Endothelial cell of umbilical vein (primary cell): Measurements from ENCODE around the gene CLSTN1. TPM values are rescaled to one million over a fixed set of nuclear protein-coding genes. Genes with fewer than 3 reads are reported as not detected.

ENCODE experiments used
- BruUV-seq: library from RNA; stranded (reverse); fragments of 400-500 nt; replicated peaks from 2 replicates; lab custom pipeline; 2021; lab: Mats Ljungman, UMichigan
- CTCF ChIA-PET: fragments of 300-600, 350-600 bp; sonication (Branson Sonifier 250); formaldehyde crosslinking; loops from one replicate; lab custom pipeline; 2021; ENCODE audit warnings: antibody characterized with exemption, inconsistent platforms; lab: Charles Lee
- POLR2A ChIA-PET: fragments of 300-600, 350-600 bp; sonication (Branson Sonifier 250); formaldehyde crosslinking; loops from one replicate; lab custom pipeline; 2021; ENCODE audit warnings: antibody characterized with exemption, inconsistent platforms; lab: Charles Lee
- DNase-seq: peaks from one replicate; pipeline ENCODE4 v3.0.0-alpha.2; 2011; ENCODE audit warnings: low read depth, low spot score
- FAIRE-seq: peaks from 2 replicates; lab custom pipeline; 2011; peaks lifted over from hg19 to GRCh38; lab: Jason Lieb, UNC
- H2AFZ ChIP-seq: 2 replicates; pipeline ENCODE4 v1.6.0; 2012; ENCODE audit warnings: low read depth, low read length, control low read depth, inconsistent platforms
- H3K27ac ChIP-seq: 2 replicates; pipeline ENCODE4 v1.5.1; 2011; ENCODE audit warnings: low read depth, mild to moderate bottlenecking, control low read depth, low read length, moderate library complexity; ENCODE audit not compliant: insufficient read depth
- H3K27me3 ChIP-seq, 2 experiments: 2 replicates each; pipeline versions ENCODE4 v1.6.0 to v1.6.1; 2011; ENCODE audit warnings: low read length in 2 of 2, mixed read lengths in 1 of 2; ENCODE audit not compliant: control insufficient read depth in 2 of 2, insufficient read depth in 2 of 2
- H3K36me3 ChIP-seq, 2 experiments: 2 replicates in 1 of 2; 3 replicates in 1 of 2; pipeline ENCODE4 v1.5.1; 2011; ENCODE audit warnings: low read length in 2 of 2, mild to moderate bottlenecking in 1 of 2, moderate library complexity in 1 of 2; ENCODE audit not compliant: control insufficient read depth in 2 of 2, insufficient read depth in 2 of 2; ENCODE audit errors: extremely low read depth in 1 of 2
- H3K4me1 ChIP-seq: 3 replicates; pipeline ENCODE4 v1.5.1; 2011; ENCODE audit warnings: mild to moderate bottlenecking, low read length; ENCODE audit not compliant: control insufficient read depth, insufficient read depth; ENCODE audit errors: extremely low read depth
- H3K4me2 ChIP-seq: 2 replicates; pipeline ENCODE4 v1.6.1; 2011; ENCODE audit warnings: low read length, control low read depth, mixed read lengths; ENCODE audit not compliant: insufficient read depth
- H3K4me3 ChIP-seq, 3 experiments: fragments of 200-600 bp in 1 of 3; sonication (generic), shearing (Covaris generic) in 1 of 3; replicated peaks in 1 of 3; 2 replicates each; pipeline ENCODE4 v1.5.1; 2011 to 2016; ENCODE audit warnings: control low read depth in 3 of 3, low read length in 3 of 3, mild to moderate bottlenecking in 2 of 3, inconsistent platforms in 1 of 3, low read depth in 1 of 3, moderate library complexity in 1 of 3; ENCODE audit not compliant: insufficient read depth in 1 of 3
- H3K79me2 ChIP-seq: 2 replicates; pipeline ENCODE4 v1.6.0; 2012; ENCODE audit warnings: low read length, inconsistent platforms; ENCODE audit not compliant: control insufficient read depth, insufficient read depth
- H3K9ac ChIP-seq: replicated peaks from 2 replicates; pipeline ENCODE3; 2011; ENCODE audit warnings: low read length, control low read depth; ENCODE audit not compliant: insufficient read depth; ENCODE audit errors: extremely low read depth
- H3K9me1 ChIP-seq: replicated peaks from 3 replicates; pipeline ENCODE4 v1.6.0; 2011; ENCODE audit warnings: mild to moderate bottlenecking, low read length; ENCODE audit not compliant: control insufficient read depth, insufficient read depth; ENCODE audit errors: extremely low read depth
- H3K9me3 ChIP-seq: replicated peaks from 2 replicates; pipeline ENCODE4 v1.5.1; 2012; ENCODE audit warnings: low read length, inconsistent platforms; ENCODE audit not compliant: control insufficient read depth, insufficient read depth
- H4K20me1 ChIP-seq: replicated peaks from 2 replicates; pipeline ENCODE3; 2011; ENCODE audit warnings: mild to moderate bottlenecking, low read length; ENCODE audit not compliant: control insufficient read depth, insufficient read depth; ENCODE audit errors: extremely low read depth
- EZH2 ChIP-seq: IDR thresholded peaks from 2 replicates; pipeline ENCODE4 v1.6.1; 2012; ENCODE audit warnings: borderline replicate concordance, low read depth, mild to moderate bottlenecking, moderate library complexity, low read length, inconsistent platforms; ENCODE audit not compliant: severe bottlenecking
- FOS ChIP-seq: IDR thresholded peaks from 2 replicates; pipeline ENCODE4 v1.6.1; 2011; ENCODE audit warnings: mild to moderate bottlenecking, low read length, moderate library complexity, borderline replicate concordance; ENCODE audit not compliant: insufficient read depth
- GATA2 ChIP-seq: IDR thresholded peaks from 2 replicates; pipeline ENCODE4 v1.7.0; 2011; ENCODE audit warnings: low read depth, mild to moderate bottlenecking, moderate library complexity, mixed read lengths, low read length; ENCODE audit not compliant: insufficient read length, insufficient read depth
- JUN ChIP-seq: IDR thresholded peaks from 2 replicates; pipeline ENCODE4 v1.6.1; 2011; ENCODE audit warnings: borderline replicate concordance, low read depth; ENCODE audit not compliant: insufficient read length, insufficient read depth
- MYC ChIP-seq: IDR thresholded peaks from one replicate; pipeline ENCODE4 v1.6.1; 2011; ENCODE audit warnings: mild to moderate bottlenecking, low read depth, low read length
- POLR2A ChIP-seq: IDR thresholded peaks from 2 replicates; pipeline ENCODE4 v1.6.1; 2012; ENCODE audit warnings: low read depth, mild to moderate bottlenecking, control low read depth, low read length
- POLR2AphosphoS5 ChIP-seq: IDR thresholded peaks from 2 replicates; pipeline ENCODE4 v1.6.1; 2012; ENCODE audit warnings: low read depth, mild to moderate bottlenecking, control low read depth, low read length, moderate library complexity; ENCODE audit not compliant: insufficient read depth
- dilution Hi-C: fragments of 300-500 bp; cut with MboI; formaldehyde crosslinking; loops from one replicate; pipeline ENCODE4 v1.15.0; 2019; ENCODE audit warnings: low sequenced_read_pairs; ENCODE audit not compliant: extremely low pct_ligation_motif_present
- intact Hi-C: fragments of 100-400 bp; cut with micrococcal nuclease; formaldehyde crosslinking; loops from one replicate; pipeline ENCODE4 v1.10.0; 2022
- polyA plus RNA-seq, 4 experiments: library from polyadenylated mRNA; depleted of rRNA in 3 of 4; stranded (reverse) in 3 of 4; unstranded in 1 of 4; fragments of >200 nt; gene quantifications; 2 replicates each; pipeline versions ENCODE4 v1.2.1 to v1.2.3, GENCODE V29; 2011 to 2012; ENCODE audit warnings: missing spikeins in 1 of 4
- total RNA-seq: library from RNA; stranded (reverse); gene quantifications from 2 replicates; pipeline ENCODE4 v1.2.3, GENCODE V29; 2021
- TF ChIP-seq, protein P1 (sequence below), 2 donors: IDR thresholded peaks; 1 replicate in 1 of 2; 2 replicates in 1 of 2; pipeline ENCODE4 v1.5.1; 2011; ENCODE audit warnings: low read length in 2 of 2, mild to moderate bottlenecking in 2 of 2, moderate library complexity in 2 of 2, control low read depth in 1 of 2, inconsistent platforms in 1 of 2, low read depth in 1 of 2; ENCODE audit not compliant: insufficient read depth in 1 of 2; ENCODE audit errors: extremely low read depth in 1 of 2
- TF ChIP-seq, protein P2 (sequence below): IDR thresholded peaks from 2 replicates; pipeline ENCODE4 v1.6.1; 2011; ENCODE audit not compliant: insufficient read depth, insufficient read length

CLSTN1 gene
- total and polyA plus RNA-seq, 2 donors (not counting 3 experiments of a cell fraction or from before 2014, with no cell fraction given) = 49.1 to 130 TPM

DNA sequence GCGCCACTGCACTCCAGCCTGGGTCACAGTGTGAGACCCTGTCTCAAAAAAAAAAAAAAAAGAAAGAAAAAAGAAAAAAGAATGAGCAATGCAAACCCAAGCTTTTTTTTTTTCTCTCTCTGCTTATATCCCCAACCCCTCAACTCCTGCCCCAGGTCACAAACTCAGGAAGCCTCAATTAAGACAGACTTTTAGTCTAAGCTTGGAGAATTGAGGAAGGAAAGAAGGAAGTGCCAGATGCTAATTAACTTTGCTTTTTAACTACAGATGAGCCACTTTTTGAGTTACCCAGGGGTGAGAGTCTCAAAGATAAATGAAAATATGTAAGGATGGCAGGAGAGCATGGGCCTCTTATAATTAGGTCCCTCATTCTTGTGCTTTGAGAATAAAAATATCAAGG is 139.0 kb downstream of the CLSTN1 start:
- H3K4me2 ChIP-seq = no peak overlapping the region
- dilution Hi-C loops (no loop called here), intact Hi-C loops (no loop called here)
- DNase-seq (no peak), FAIRE-seq (no peak)
- no peaks in the 10 kb centered on the region for H3K9me1 ChIP-seq
- BruUV-seq = no TSS peak
- no peaks in the 10 kb centered on the region for H3K36me3 ChIP-seq
- CTCF ChIA-PET = interaction anchor here (0.7 kb wide), 1 partner anchor 265 kb away, joined by 3 read pairs; no protein-coding TSS in a partner anchor
- H2AFZ ChIP-seq = no peak overlapping the region
- no peaks in the 10 kb centered on the region for H3K79me2 ChIP-seq
- peaks cover 23% of the 10 kb centered on the region for H3K4me1 ChIP-seq
- H3K4me3 ChIP-seq = no peak overlapping the region
- TF ChIP-seq, protein P1, sequence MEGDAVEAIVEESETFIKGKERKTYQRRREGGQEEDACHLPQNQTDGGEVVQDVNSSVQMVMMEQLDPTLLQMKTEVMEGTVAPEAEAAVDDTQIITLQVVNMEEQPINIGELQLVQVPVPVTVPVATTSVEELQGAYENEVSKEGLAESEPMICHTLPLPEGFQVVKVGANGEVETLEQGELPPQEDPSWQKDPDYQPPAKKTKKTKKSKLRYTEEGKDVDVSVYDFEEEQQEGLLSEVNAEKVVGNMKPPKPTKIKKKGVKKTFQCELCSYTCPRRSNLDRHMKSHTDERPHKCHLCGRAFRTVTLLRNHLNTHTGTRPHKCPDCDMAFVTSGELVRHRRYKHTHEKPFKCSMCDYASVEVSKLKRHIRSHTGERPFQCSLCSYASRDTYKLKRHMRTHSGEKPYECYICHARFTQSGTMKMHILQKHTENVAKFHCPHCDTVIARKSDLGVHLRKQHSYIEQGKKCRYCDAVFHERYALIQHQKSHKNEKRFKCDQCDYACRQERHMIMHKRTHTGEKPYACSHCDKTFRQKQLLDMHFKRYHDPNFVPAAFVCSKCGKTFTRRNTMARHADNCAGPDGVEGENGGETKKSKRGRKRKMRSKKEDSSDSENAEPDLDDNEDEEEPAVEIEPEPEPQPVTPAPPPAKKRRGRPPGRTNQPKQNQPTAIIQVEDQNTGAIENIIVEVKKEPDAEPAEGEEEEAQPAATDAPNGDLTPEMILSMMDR (IDR thresholded peaks at IDR 0.05; ENCODE audit: extremely low read depth in 1 of 2, insufficient read depth in 1 of 2, low read depth in 1 of 2, low read length in 2 of 2) = no peak
- TF ChIP-seq POLR2A = no peak
- no peak for TF ChIP-seq JUN
- TF ChIP-seq EZH2 = no peak
- TF ChIP-seq, protein P2, sequence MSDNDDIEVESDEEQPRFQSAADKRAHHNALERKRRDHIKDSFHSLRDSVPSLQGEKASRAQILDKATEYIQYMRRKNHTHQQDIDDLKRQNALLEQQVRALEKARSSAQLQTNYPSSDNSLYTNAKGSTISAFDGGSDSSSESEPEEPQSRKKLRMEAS = no peak
- TF ChIP-seq GATA2 = no peak
- no peak for TF ChIP-seq FOS
- no peak for TF ChIP-seq POLR2AphosphoS5
- TF ChIP-seq MYC = no peak
- H3K9ac ChIP-seq = no peak overlapping the region
- H3K9me3 ChIP-seq = no peaks in the 10 kb centered on the region
- peaks cover 0 to 4% of the 10 kb centered on the region in 2 experiments for H3K27me3 ChIP-seq
- POLR2A ChIA-PET = no interaction called here
- H4K20me1 ChIP-seq = no peaks in the 10 kb centered on the region
- H3K27ac ChIP-seq = no peak overlapping the region
